SK-N-SH (cell line): ENCODE data around the gene NAPEPLD. TPM values are rescaled to one million over a fixed set of nuclear protein-coding genes. Genes with fewer than 3 reads are reported as not detected.

ENCODE experiments used
- CTCF ChIA-PET: fragments of 300-600, 350-600 bp; formaldehyde crosslinking; extraction: SDS; loops from one replicate; lab custom pipeline; 2021; lab: Yijun Ruan, JAX
- POLR2A ChIA-PET: fragments of 350-600 bp; sonication (Branson Sonifier 250); formaldehyde crosslinking; extraction: SDS; loops from one replicate; lab custom pipeline; 2020; ENCODE audit warnings: antibody characterized with exemption, inconsistent platforms; lab: Yijun Ruan, JAX
- DNase-seq: peaks from one replicate; pipeline ENCODE4 v3.0.0; 2012
- H2AFZ ChIP-seq: fragments of 200-600 bp; sonication (generic); 2 replicates; pipeline ENCODE4 v1.8.1; 2016; ENCODE audit warnings: antibody characterized with exemption, mild to moderate bottlenecking, low read depth
- H3F3A ChIP-seq: fragments of 200-600 bp; sonication (generic); replicated peaks from 2 replicates; pipeline ENCODE3; 2016; ENCODE audit warnings: antibody characterized with exemption, mild to moderate bottlenecking; ENCODE audit not compliant: insufficient read depth
- H3K27ac ChIP-seq, 2 experiments: fragments of 200-500 bp in 1 of 2; fragments of 200-600 bp in 1 of 2; sonication (Bioruptor generic) in 1 of 2; sonication (generic), shearing (Covaris generic) in 1 of 2; 2 replicates each; pipeline versions ENCODE4 v1.5.1 to v1.6.1; 2014 to 2016; ENCODE audit warnings: low read depth in 2 of 2, inconsistent platforms in 1 of 2, low read length in 1 of 2, mild to moderate bottlenecking in 1 of 2, mixed read lengths in 1 of 2
- H3K27me3 ChIP-seq: fragments of 200-600 bp; sonication (generic), shearing (Covaris generic); 2 replicates; pipeline ENCODE4 v1.6.1; 2016; ENCODE audit warnings: mixed run types; ENCODE audit not compliant: insufficient read depth
- H3K36me3 ChIP-seq, 2 experiments: fragments of 200-500 bp in 1 of 2; fragments of 200-600 bp in 1 of 2; sonication (Bioruptor generic) in 1 of 2; sonication (generic) in 1 of 2; replicated peaks in 1 of 2; 2 replicates each; pipeline versions ENCODE3 to v1.5.1; 2014 to 2016; ENCODE audit warnings: low read length in 1 of 2, mild to moderate bottlenecking in 1 of 2; ENCODE audit not compliant: insufficient read depth in 2 of 2, control insufficient read depth in 1 of 2
- H3K4me1 ChIP-seq, 2 experiments: fragments of 200-500 bp in 1 of 2; fragments of 200-600 bp in 1 of 2; sonication (Bioruptor generic) in 1 of 2; sonication (generic), shearing (Covaris generic) in 1 of 2; 2 replicates each; pipeline versions ENCODE4 v1.5.1 to v1.6.1; 2014 to 2016; ENCODE audit warnings: low read depth in 1 of 2, low read length in 1 of 2, mixed run types in 1 of 2; ENCODE audit not compliant: insufficient read depth in 2 of 2, control insufficient read depth in 1 of 2
- H3K4me2 ChIP-seq: fragments of 200-600 bp; sonication (generic), shearing (Covaris generic); 2 replicates; pipeline ENCODE4 v1.6.1; 2017; ENCODE audit warnings: mixed run types
- H3K4me3 ChIP-seq, 2 experiments: fragments of 200-500 bp in 1 of 2; fragments of 200-600 bp in 1 of 2; sonication (Bioruptor generic) in 1 of 2; sonication (generic), shearing (Covaris generic) in 1 of 2; 2 replicates each; pipeline versions ENCODE4 v1.5.1 to v1.8.1; 2014 to 2016; ENCODE audit warnings: low read depth in 2 of 2, inconsistent platforms in 1 of 2, low read length in 1 of 2, mild to moderate bottlenecking in 1 of 2, mixed read lengths in 1 of 2, moderate library complexity in 1 of 2
- H3K79me2 ChIP-seq: fragments of 200-600 bp; sonication (generic); 2 replicates; pipeline ENCODE4 v1.8.1; 2017; ENCODE audit warnings: mild to moderate bottlenecking; ENCODE audit not compliant: insufficient read depth
- H3K9ac ChIP-seq: fragments of 200-600 bp; sonication (generic); 2 replicates; pipeline ENCODE4 v1.6.1; 2017; ENCODE audit warnings: mixed run types
- H3K9me2 ChIP-seq: fragments of 200-600 bp; sonication (generic); 2 replicates; pipeline ENCODE4 v1.6.1; 2017; ENCODE audit warnings: mixed run types
- H3K9me3 ChIP-seq: fragments of 200-600 bp; sonication (generic); 2 replicates; pipeline ENCODE4 v1.6.1; 2017; ENCODE audit warnings: mixed run types, mild to moderate bottlenecking, moderate library complexity
- H4K20me1 ChIP-seq: fragments of 200-600 bp; sonication (generic); 2 replicates; pipeline ENCODE4 v1.6.1; 2017; ENCODE audit warnings: mild to moderate bottlenecking, mixed run types; ENCODE audit not compliant: insufficient read depth
- CHD2 ChIP-seq: fragments of 150-350 bp; IDR thresholded peaks from 2 replicates; pipeline ENCODE4 v1.6.1; 2018; ENCODE audit warnings: low read length; ENCODE audit not compliant: partially characterized antibody
- EZH2phosphoT487 ChIP-seq: fragments of 200-600 bp; sonication (generic); IDR thresholded peaks from 2 replicates; pipeline ENCODE4 v1.6.1; 2017; ENCODE audit warnings: low read depth, mixed run types, mild to moderate bottlenecking, antibody characterized with exemption, moderate library complexity, borderline replicate concordance
- FOXJ3 ChIP-seq: sonication (generic); formaldehyde crosslinking; IDR thresholded peaks from 2 replicates; pipeline ENCODE4 v1.5.1; 2020; ENCODE audit warnings: mild to moderate bottlenecking, missing genetic modification reagents
- FOXM1 ChIP-seq: IDR thresholded peaks from 2 replicates; pipeline ENCODE4 v1.4.0; 2012; ENCODE audit warnings: low read depth, mild to moderate bottlenecking
- GATA2 ChIP-seq: sonication (generic); formaldehyde crosslinking; IDR thresholded peaks from 2 replicates; pipeline ENCODE4 v1.5.0; 2020; ENCODE audit warnings: mild to moderate bottlenecking, missing genetic modification reagents
- MXI1 ChIP-seq: IDR thresholded peaks from 2 replicates; pipeline ENCODE4 v1.6.1; 2012; ENCODE audit warnings: mild to moderate bottlenecking, low read depth, low read length, improper control_type of control experiment
- NFIC ChIP-seq: IDR thresholded peaks from 2 replicates; pipeline ENCODE4 v1.4.0; 2012; ENCODE audit warnings: borderline replicate concordance
- NRF1 ChIP-seq: IDR thresholded peaks from 2 replicates; pipeline ENCODE4 v1.6.1; 2012; ENCODE audit warnings: low read depth, mild to moderate bottlenecking, low read length
- RAD21 ChIP-seq: IDR thresholded peaks from 2 replicates; pipeline ENCODE4 v1.6.1; 2012; ENCODE audit warnings: mild to moderate bottlenecking, low read length
- RXRA ChIP-seq: IDR thresholded peaks from 2 replicates; pipeline ENCODE4 v1.4.0; 2012; ENCODE audit warnings: low read depth, mild to moderate bottlenecking, borderline replicate concordance
- TAF1 ChIP-seq: IDR thresholded peaks from 2 replicates; pipeline ENCODE4 v1.6.1; 2012; ENCODE audit warnings: low read depth, mild to moderate bottlenecking, low read length, moderate library complexity, borderline replicate concordance
- whole genome bisulfite sequencing: methylation state at CpG from one replicate; pipeline ENCODE4 v1.1.6; 2017; ENCODE audit warnings: low lambda C conversion rate; 5-methylcytosine and 5-hydroxymethylcytosine counted together
- polyA plus RNA-seq, 3 experiments: library from polyadenylated mRNA; depleted of rRNA; stranded (reverse); fragments of >200 nt; gene quantifications; 2 replicates each; pipeline ENCODE4 v1.2.3, GENCODE V29; 2012
- TF ChIP-seq, protein P1 (sequence below): IDR thresholded peaks from 2 replicates; pipeline ENCODE4 v1.4.0; 2012; ENCODE audit warnings: low read depth, borderline replicate concordance
- TF ChIP-seq, protein P2 (sequence below): fragments of 150-350 bp; IDR thresholded peaks from 2 replicates; pipeline ENCODE4 v1.6.1; 2016; ENCODE audit warnings: mild to moderate bottlenecking, low read depth, low read length
- TF ChIP-seq, protein P3 (sequence below): IDR thresholded peaks from 2 replicates; pipeline ENCODE4; 2012
- TF ChIP-seq, protein P4 (sequence below): IDR thresholded peaks from 2 replicates; pipeline ENCODE4 v1.4.0; 2012; ENCODE audit warnings: low read depth, borderline replicate concordance
- TF ChIP-seq, protein P5 (sequence below): fragments of 200-600 bp; sonication (generic); IDR thresholded peaks from 2 replicates; pipeline ENCODE4 v1.6.1; 2017; ENCODE audit warnings: antibody characterized with exemption, mild to moderate bottlenecking, moderate library complexity
- TF ChIP-seq, protein P6 (sequence below): fragments of 150-350 bp; IDR thresholded peaks from 2 replicates; pipeline ENCODE4 v1.6.1; 2017; ENCODE audit warnings: antibody characterized with exemption, low read length, low read depth, borderline replicate concordance

The NAPEPLD gene
- polyA plus RNA-seq, 1 of the 3 experiments (the other 2 are of a cell fraction), result 4.6 TPM

DNA sequence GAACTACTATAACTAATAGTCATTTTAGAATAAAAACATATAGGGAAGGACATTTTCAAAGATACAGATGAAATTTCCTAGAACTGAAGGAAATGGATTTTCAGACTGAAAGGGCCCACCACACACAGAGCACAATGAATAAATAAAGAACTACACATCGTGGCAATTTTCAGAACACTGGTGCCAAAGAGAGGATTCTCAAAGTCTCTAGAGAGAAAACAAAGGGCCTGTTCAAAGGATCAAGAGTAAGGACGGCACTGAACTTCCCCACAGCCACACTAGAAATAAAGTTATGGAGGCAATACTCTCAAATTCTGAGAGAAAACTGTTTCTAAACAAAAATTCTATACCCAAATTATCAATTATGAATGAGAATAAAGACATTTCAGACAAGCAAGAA lies 21.9 kb downstream of the NAPEPLD start:
- ChIA-PET CTCF (no interaction called here), POLR2A (no interaction called here)
- no peak overlapping the region for H2AFZ ChIP-seq
- no peaks in the 10 kb centered on the region for H3K9me3 ChIP-seq
- no peaks in the 10 kb centered on the region; a peak in 1 of 4 replicates for H3K4me1 ChIP-seq
- H3K4me2 ChIP-seq, result no peak overlapping the region
- peaks cover 5% of the 10 kb centered on the region; the same call in 1 of the 2 replicates for H3K79me2 ChIP-seq
- H3K36me3 ChIP-seq, result peaks cover 35 to 36% of the 10 kb centered on the region in 2 experiments
- H4K20me1 ChIP-seq, result no peaks in the 10 kb centered on the region
- H3K27ac ChIP-seq, result no peak overlapping the region
- no peaks in the 10 kb centered on the region for H3K9me2 ChIP-seq
- no peak overlapping the region for H3K4me3 ChIP-seq
- H3K27me3 ChIP-seq, result no peaks in the 10 kb centered on the region
- 77% methylated on average over 2 of the region's 2 CpGs for WGBS
- no peak for DNase-seq
- H3K9ac ChIP-seq, result no peak overlapping the region
- H3F3A ChIP-seq, result no peaks in the 10 kb centered on the region
- TF ChIP-seq CHD2 (no peak), NFIC (no peak)
- TF ChIP-seq, all 33 proteins: peak for 0

DNA sequence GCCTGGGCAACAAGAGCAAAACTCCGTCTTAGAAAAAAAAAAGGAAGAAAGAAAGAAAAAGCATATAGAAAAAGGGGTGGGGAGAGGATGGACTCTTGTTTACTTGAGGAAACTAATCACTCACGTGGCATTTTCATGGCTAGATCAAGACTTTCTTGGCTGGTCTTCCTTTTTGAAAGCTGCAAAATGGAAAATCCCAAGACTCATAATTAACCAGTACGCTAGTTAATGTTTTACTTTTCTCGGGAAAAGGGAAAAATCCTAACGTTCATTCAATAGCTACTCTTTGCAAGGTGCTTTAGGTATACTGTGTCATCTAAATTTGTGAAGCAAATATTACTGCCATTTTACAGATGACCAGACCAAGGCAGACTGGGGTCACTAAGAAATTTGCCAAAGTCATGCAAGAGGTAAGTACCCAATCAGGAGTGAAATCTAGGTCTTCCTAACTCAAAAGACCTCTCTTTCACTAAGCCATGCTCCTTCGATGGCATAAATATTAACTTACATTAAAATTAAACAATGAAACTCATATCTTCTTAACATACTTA lies 24.4 kb downstream of the NAPEPLD start:
- no peak overlapping the region for H3K4me2 ChIP-seq
- no peaks in the 10 kb centered on the region for H3F3A ChIP-seq
- CTCF ChIA-PET, result no interaction called here
- peaks cover 46 to 50% of the 10 kb centered on the region in 2 experiments for H3K36me3 ChIP-seq
- no peaks in the 10 kb centered on the region for H3K4me1 ChIP-seq
- DNase-seq, result no peak
- TF ChIP-seq EZH2phosphoT487, result no peak
- TF ChIP-seq, protein P1, sequence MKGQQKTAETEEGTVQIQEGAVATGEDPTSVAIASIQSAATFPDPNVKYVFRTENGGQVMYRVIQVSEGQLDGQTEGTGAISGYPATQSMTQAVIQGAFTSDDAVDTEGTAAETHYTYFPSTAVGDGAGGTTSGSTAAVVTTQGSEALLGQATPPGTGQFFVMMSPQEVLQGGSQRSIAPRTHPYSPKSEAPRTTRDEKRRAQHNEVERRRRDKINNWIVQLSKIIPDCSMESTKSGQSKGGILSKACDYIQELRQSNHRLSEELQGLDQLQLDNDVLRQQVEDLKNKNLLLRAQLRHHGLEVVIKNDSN, result no peak
- TF ChIP-seq, protein P2, sequence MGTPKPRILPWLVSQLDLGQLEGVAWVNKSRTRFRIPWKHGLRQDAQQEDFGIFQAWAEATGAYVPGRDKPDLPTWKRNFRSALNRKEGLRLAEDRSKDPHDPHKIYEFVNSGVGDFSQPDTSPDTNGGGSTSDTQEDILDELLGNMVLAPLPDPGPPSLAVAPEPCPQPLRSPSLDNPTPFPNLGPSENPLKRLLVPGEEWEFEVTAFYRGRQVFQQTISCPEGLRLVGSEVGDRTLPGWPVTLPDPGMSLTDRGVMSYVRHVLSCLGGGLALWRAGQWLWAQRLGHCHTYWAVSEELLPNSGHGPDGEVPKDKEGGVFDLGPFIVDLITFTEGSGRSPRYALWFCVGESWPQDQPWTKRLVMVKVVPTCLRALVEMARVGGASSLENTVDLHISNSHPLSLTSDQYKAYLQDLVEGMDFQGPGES, result no peak
- no peak for TF ChIP-seq NFIC
- TF ChIP-seq RXRA, result no peak
- TF ChIP-seq FOXJ3 (CRISPR knock-in tag), result no peak
- TF ChIP-seq MXI1, result no peak
- TF ChIP-seq, protein P3, sequence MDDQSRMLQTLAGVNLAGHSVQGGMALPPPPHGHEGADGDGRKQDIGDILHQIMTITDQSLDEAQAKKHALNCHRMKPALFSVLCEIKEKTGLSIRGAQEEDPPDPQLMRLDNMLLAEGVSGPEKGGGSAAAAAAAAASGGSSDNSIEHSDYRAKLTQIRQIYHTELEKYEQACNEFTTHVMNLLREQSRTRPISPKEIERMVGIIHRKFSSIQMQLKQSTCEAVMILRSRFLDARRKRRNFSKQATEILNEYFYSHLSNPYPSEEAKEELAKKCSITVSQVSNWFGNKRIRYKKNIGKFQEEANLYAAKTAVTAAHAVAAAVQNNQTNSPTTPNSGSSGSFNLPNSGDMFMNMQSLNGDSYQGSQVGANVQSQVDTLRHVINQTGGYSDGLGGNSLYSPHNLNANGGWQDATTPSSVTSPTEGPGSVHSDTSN, result no peak
- TF ChIP-seq, protein P4, sequence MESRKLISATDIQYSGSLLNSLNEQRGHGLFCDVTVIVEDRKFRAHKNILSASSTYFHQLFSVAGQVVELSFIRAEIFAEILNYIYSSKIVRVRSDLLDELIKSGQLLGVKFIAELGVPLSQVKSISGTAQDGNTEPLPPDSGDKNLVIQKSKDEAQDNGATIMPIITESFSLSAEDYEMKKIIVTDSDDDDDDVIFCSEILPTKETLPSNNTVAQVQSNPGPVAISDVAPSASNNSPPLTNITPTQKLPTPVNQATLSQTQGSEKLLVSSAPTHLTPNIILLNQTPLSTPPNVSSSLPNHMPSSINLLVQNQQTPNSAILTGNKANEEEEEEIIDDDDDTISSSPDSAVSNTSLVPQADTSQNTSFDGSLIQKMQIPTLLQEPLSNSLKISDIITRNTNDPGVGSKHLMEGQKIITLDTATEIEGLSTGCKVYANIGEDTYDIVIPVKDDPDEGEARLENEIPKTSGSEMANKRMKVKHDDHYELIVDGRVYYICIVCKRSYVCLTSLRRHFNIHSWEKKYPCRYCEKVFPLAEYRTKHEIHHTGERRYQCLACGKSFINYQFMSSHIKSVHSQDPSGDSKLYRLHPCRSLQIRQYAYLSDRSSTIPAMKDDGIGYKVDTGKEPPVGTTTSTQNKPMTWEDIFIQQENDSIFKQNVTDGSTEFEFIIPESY, result no peak
- TF ChIP-seq NRF1, result no peak
- TF ChIP-seq TAF1, result no peak
- no peak for TF ChIP-seq RAD21
- no peak for TF ChIP-seq GATA2
- TF ChIP-seq, protein P5, sequence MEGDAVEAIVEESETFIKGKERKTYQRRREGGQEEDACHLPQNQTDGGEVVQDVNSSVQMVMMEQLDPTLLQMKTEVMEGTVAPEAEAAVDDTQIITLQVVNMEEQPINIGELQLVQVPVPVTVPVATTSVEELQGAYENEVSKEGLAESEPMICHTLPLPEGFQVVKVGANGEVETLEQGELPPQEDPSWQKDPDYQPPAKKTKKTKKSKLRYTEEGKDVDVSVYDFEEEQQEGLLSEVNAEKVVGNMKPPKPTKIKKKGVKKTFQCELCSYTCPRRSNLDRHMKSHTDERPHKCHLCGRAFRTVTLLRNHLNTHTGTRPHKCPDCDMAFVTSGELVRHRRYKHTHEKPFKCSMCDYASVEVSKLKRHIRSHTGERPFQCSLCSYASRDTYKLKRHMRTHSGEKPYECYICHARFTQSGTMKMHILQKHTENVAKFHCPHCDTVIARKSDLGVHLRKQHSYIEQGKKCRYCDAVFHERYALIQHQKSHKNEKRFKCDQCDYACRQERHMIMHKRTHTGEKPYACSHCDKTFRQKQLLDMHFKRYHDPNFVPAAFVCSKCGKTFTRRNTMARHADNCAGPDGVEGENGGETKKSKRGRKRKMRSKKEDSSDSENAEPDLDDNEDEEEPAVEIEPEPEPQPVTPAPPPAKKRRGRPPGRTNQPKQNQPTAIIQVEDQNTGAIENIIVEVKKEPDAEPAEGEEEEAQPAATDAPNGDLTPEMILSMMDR, result no peak
- no peak for TF ChIP-seq FOXM1
- TF ChIP-seq, protein P6, sequence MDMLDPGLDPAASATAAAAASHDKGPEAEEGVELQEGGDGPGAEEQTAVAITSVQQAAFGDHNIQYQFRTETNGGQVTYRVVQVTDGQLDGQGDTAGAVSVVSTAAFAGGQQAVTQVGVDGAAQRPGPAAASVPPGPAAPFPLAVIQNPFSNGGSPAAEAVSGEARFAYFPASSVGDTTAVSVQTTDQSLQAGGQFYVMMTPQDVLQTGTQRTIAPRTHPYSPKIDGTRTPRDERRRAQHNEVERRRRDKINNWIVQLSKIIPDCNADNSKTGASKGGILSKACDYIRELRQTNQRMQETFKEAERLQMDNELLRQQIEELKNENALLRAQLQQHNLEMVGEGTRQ, result no peak
- no peaks in the 10 kb centered on the region for H3K9me3 ChIP-seq
- no peak overlapping the region for H2AFZ ChIP-seq
- H3K79me2 ChIP-seq, result 0 out of 2 replicates have a peak, but pooled peaks cover 5% of the 10 kb centered on the region
- 72% methylated on average over 6 of the region's 6 CpGs for WGBS
- H3K9ac ChIP-seq, result no peak overlapping the region
- POLR2A ChIA-PET, result no interaction called here
- H4K20me1 ChIP-seq, result no peaks in the 10 kb centered on the region
- no peak overlapping the region for H3K4me3 ChIP-seq
- H3K9me2 ChIP-seq, result no peaks in the 10 kb centered on the region
- H3K27ac ChIP-seq, result no peak overlapping the region
- no peaks in the 10 kb centered on the region for H3K27me3 ChIP-seq
